Nephron (organoid): ENCODE results near the gene ZKSCAN4.
A peak's percentile ranks its signal among the peaks of the same experiment; 100 is the strongest.

Experiments used
- H3K27ac Mint-ChIP-seq, 3 experiments: 2 replicates each; pipeline ENCODE4 v1.8.0; 2020; ENCODE audit warnings: mixed read lengths in 3 of 3, mild to moderate bottlenecking in 2 of 3, moderate library complexity in 1 of 3
- H3K27me3 Mint-ChIP-seq: 2 replicates; pipeline ENCODE4 v1.8.0; 2021; ENCODE audit warnings: low read depth, mild to moderate bottlenecking, moderate library complexity, mixed read lengths
- H3K36me3 Mint-ChIP-seq: 2 replicates; pipeline ENCODE4 v1.8.0; 2020; ENCODE audit warnings: low read depth, mixed read lengths
- H3K4me1 Mint-ChIP-seq: 2 replicates; pipeline ENCODE4 v1.8.0; 2020; ENCODE audit warnings: mixed read lengths
- H3K4me3 Mint-ChIP-seq, 3 experiments: 2 replicates each; pipeline ENCODE4 v1.8.0; 2020; ENCODE audit warnings: mild to moderate bottlenecking in 3 of 3, mixed read lengths in 3 of 3, moderate library complexity in 2 of 3
- H3K9me3 Mint-ChIP-seq: 2 replicates; pipeline ENCODE4 v1.8.0; 2020; ENCODE audit warnings: mixed read lengths
- CTCF ChIP-seq, 3 experiments: fragments of 200-600 bp; sonication (generic); IDR thresholded peaks; one replicate each; pipeline ENCODE4 v1.5.0; 2021; ENCODE audit warnings: antibody characterized with exemption in 3 of 3; ENCODE audit not compliant: unreplicated experiment in 3 of 3

Gene ZKSCAN4

GRCh38 chr6:28258877-28259777 is 7.1 kb upstream of the ZKSCAN4 start, which contains the start of gene NKAPL:
NKAPL (plus strand) TSS chr6:28259297; CDS start chr6:28259372, 75 bp downstream.
- Mint-ChIP-seq H3K27me3 (no peaks in the 10 kb centered on the region), H3K4me3 (no peak within 1 kb of the TSS), H3K27ac (no peak within 1 kb of the TSS), H3K9me3 (no peaks in the 10 kb centered on the region), H3K4me1 (peaks cover 6% of the 10 kb centered on the region), H3K36me3 (no peaks in the 10 kb centered on the region)
- no peak for TF ChIP-seq CTCF (IDR thresholded peaks at IDR 0.05; ENCODE audit: unreplicated experiment in 3 of 3)

GRCh38 chr6:28257042-28257441 is 5.0 kb upstream of the ZKSCAN4 start:
- no peak overlapping the region for H3K4me3 Mint-ChIP-seq
- no peak overlapping the region for H3K27ac Mint-ChIP-seq
- no peaks in the 10 kb centered on the region for H3K9me3 Mint-ChIP-seq

GRCh38 chr6:28254121-28254519 is 2.1 kb upstream of the ZKSCAN4 start:
- Mint-ChIP-seq H3K36me3 (peaks cover 4% of the 10 kb centered on the region), H3K4me1 (peaks cover 18% of the 10 kb centered on the region), H3K27ac (no peak overlapping the region), H3K27me3 (no peaks in the 10 kb centered on the region), H3K9me3 (no peaks in the 10 kb centered on the region), H3K4me3 (peak overlapping the region in 1 of 3 experiments; percentile 38)
- TF ChIP-seq CTCF (IDR thresholded peaks at IDR 0.05; ENCODE audit: unreplicated experiment in 3 of 3) = no peak

More at GRCh38 chr6:28257042-28257441, 5.0 kb upstream of the ZKSCAN4 start:
- H3K36me3 Mint-ChIP-seq = no peaks in the 10 kb centered on the region
- peaks cover 8% of the 10 kb centered on the region for H3K4me1 Mint-ChIP-seq
- TF ChIP-seq CTCF (IDR thresholded peaks at IDR 0.05; ENCODE audit: unreplicated experiment in 3 of 3) = no peak
- no peaks in the 10 kb centered on the region for H3K27me3 Mint-ChIP-seq

- peak overlapping the region; percentile 86 to 95 (median 91) for H3K27ac Mint-ChIP-seq
- H3K4me3 Mint-ChIP-seq = peak overlapping the region; percentile 99 to 100 (median 100)
- H3K4me1 Mint-ChIP-seq = peaks cover 18% of the 10 kb centered on the region
- no peaks in the 10 kb centered on the region for H3K9me3 Mint-ChIP-seq
- H3K36me3 Mint-ChIP-seq = peaks cover 25% of the 10 kb centered on the region
- no peaks in the 10 kb centered on the region for H3K27me3 Mint-ChIP-seq
- no peak for TF ChIP-seq CTCF (IDR thresholded peaks at IDR 0.05; ENCODE audit: unreplicated experiment in 3 of 3)
These were observed 434 bp downstream of the ZKSCAN4 start for GRCh38 chr6:28251661-28252008.

- H3K4me3 Mint-ChIP-seq = peak overlapping the region; percentile 79 to 92 (median 90)
- peaks cover 31% of the 10 kb centered on the region for H3K36me3 Mint-ChIP-seq
- no peak for TF ChIP-seq CTCF (IDR thresholded peaks at IDR 0.05; ENCODE audit: unreplicated experiment in 3 of 3)
- H3K9me3 Mint-ChIP-seq = no peaks in the 10 kb centered on the region
- H3K4me1 Mint-ChIP-seq = peaks cover 18% of the 10 kb centered on the region
- peak overlapping the region in 1 of 3 experiments; percentile 33 for H3K27ac Mint-ChIP-seq
- no peaks in the 10 kb centered on the region for H3K27me3 Mint-ChIP-seq
These were observed 1.3 kb downstream of the ZKSCAN4 start for GRCh38 chr6:28250747-28251146.
